Upper lobe of left lung (tissue), 4 donors: ENCODE results near the gene ARFGAP1.

ENCODE experiments used
- CTCF ChIP-seq, 6 experiments: fragments of 450-650 bp in 4 of 6; fragments of 200-600 bp in 2 of 6; sonication (generic) in 2 of 6; IDR thresholded peaks; one replicate each; pipeline ENCODE4 v1.5.1; 2016 to 2019; ENCODE audit warnings: antibody characterized with exemption in 6 of 6
- EP300 ChIP-seq, 4 donors: sonication (generic); formaldehyde crosslinking; IDR thresholded peaks; one replicate each; pipeline ENCODE4 v1.5.1; 2017; ENCODE audit warnings: antibody characterized with exemption in 4 of 4, control low read depth in 2 of 4
- POLR2A ChIP-seq, 4 donors: fragments of 450-650 bp; IDR thresholded peaks; one replicate each; pipeline ENCODE4 v1.5.1; 2016 to 2017; ENCODE audit warnings: antibody characterized with exemption in 4 of 4, mild to moderate bottlenecking in 2 of 4
- POLR2AphosphoS5 ChIP-seq, 2 donors: sonication (generic); formaldehyde crosslinking; IDR thresholded peaks; one replicate each; pipeline ENCODE4 v1.5.1; 2017; ENCODE audit warnings: antibody characterized with exemption in 2 of 2

- TF ChIP-seq CTCF (IDR thresholded peaks at IDR 0.05) (no peak), POLR2AphosphoS5 (IDR thresholded peaks at IDR 0.05) (no peak), POLR2A (IDR thresholded peaks at IDR 0.05) (no peak), EP300 (IDR thresholded peaks at IDR 0.05) (no peak)
Observed at GRCh38 chr20:63254232-63254605, 18.4 kb upstream of the ARFGAP1 start, which contains the start of gene NKAIN4.
